OCI-LY3 (cell line): ENCODE results near the gene GRN.

Experiments
- EZH2phosphoT487 ChIP-seq: fragments of 200-600 bp; shearing (Covaris generic); IDR thresholded peaks from 2 replicates; pipeline ENCODE4 v1.6.1; 2018; ENCODE audit warnings: antibody characterized with exemption, mixed run types, low read depth
- TF ChIP-seq, protein P1 (sequence below): fragments of 200-600, 300-600 bp; sonication (generic); IDR thresholded peaks from 2 replicates; pipeline ENCODE4 v1.5.1; 2014; ENCODE audit warnings: antibody characterized with exemption, low read length, low read depth

DNA sequence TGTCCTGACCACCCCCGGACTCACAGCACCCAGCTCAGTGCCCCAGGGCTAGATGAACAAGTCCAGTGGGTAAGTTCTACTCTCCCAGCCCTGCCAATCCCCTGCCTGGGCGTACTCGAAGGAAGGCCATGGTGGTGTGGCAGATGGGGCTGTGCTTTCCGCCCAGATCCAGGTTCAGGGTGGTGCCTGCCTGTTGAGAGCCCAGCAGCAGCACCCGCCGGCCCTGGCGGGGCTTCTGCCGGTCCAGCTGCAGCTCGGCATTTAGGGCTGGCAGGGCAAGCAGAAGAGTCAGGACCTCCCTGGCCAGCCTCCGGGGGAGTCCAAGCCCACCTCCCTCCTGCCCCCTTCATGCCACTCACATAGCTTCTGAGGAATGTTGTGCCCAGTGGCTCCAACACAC is 34.8 kb downstream of the GRN start:
- TF ChIP-seq, protein P1, sequence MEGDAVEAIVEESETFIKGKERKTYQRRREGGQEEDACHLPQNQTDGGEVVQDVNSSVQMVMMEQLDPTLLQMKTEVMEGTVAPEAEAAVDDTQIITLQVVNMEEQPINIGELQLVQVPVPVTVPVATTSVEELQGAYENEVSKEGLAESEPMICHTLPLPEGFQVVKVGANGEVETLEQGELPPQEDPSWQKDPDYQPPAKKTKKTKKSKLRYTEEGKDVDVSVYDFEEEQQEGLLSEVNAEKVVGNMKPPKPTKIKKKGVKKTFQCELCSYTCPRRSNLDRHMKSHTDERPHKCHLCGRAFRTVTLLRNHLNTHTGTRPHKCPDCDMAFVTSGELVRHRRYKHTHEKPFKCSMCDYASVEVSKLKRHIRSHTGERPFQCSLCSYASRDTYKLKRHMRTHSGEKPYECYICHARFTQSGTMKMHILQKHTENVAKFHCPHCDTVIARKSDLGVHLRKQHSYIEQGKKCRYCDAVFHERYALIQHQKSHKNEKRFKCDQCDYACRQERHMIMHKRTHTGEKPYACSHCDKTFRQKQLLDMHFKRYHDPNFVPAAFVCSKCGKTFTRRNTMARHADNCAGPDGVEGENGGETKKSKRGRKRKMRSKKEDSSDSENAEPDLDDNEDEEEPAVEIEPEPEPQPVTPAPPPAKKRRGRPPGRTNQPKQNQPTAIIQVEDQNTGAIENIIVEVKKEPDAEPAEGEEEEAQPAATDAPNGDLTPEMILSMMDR, result no peak
- TF ChIP-seq EZH2phosphoT487, result no peak
